ENCODE results near the gene TIMM10B. TPM values are rescaled to one million over a fixed set of nuclear protein-coding genes. Genes with fewer than 3 reads are reported as not detected.

Gene TIMM10B
- total and polyA plus RNA-seq, 9 of the 15 experiments (the other 6 are each of a cell fraction or from before 2014, with no cell fraction given): 43.2 to 163 (median 57.0) TPM

DNA sequence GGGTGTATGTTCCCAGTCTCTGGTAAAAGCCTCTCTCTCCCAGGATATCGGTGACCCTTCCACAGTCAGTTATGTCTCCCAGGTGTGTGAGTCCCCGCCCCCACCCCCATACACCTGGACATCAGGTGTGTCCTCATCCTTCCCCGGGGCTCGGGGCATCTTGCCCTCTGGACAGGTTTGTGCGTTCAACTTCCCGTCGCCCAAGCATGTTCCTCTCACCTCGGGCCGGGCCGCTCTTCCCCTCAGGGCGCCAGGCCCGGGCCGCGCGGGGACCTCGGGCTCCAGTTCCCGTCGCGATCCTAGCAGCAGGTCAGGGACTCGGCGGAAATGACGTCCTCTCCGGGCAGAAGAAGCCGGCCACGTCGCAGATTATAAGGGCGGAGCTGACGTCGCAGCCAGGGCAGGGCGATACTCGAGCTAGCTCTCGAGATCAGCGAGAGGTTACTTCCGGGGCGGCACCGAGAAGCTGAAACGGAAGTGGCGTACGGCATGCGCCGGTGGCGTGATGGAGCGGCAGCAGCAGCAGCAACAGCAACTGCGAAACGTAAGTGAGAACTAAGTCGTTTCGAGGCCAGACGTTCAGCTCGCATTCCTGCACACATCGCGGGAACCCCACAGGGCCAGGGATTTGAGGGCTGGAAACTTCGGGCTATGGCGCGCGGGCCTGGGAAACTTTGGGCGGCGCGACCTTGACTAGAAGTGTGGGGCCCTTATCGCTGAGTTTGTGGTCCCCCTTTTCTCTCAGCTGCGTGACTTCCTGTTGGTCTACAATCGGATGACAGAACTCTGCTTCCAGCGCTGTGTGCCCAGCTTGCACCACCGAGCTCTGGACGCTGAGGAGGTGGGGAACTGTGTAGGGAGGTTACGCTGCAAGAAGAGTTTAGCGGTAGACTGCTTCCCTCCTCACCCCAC is at the start of gene TIMM10B, which contains the start of gene ARFIP2 (continued):
- TF ChIP-seq E2F6 (IDR thresholded peaks at IDR 0.05; ENCODE audit: borderline replicate concordance in 1 of 2, extremely low read depth in 1 of 2, insufficient read depth in 1 of 2, insufficient read length in 1 of 2, low read depth in 1 of 2, low read length in 1 of 2, poor library complexity in 1 of 2, severe bottlenecking in 1 of 2): peak; percentile 55 to 71
- no peak for TF ChIP-seq ZNF780A (CRISPR knock-in tag; IDR thresholded peaks at IDR 0.05)
- TF ChIP-seq DMBX1 (CRISPR knock-in tag; IDR thresholded peaks at IDR 0.05; ENCODE audit: borderline replicate concordance): no peak
- TF ChIP-seq ZBTB17 (CRISPR knock-in tag; IDR thresholded peaks at IDR 0.05): peak; percentile 63; the same call in 1 of the 2 replicates
- peak; percentile 69; the same call in 1 of the 2 replicates for TF ChIP-seq SPI1 (IDR thresholded peaks at IDR 0.05; ENCODE audit: borderline replicate concordance, low read depth, low read length)
- no peak for TF ChIP-seq ZNF217 (CRISPR knock-in tag; IDR thresholded peaks at IDR 0.05)
- no peak for TF ChIP-seq GATAD2A (IDR thresholded peaks at IDR 0.05)
- peak; percentile 78; the same call in 1 of the 2 replicates for TF ChIP-seq BRD4 (IDR thresholded peaks at IDR 0.05)
- TF ChIP-seq ZNF175 (CRISPR knock-in tag; IDR thresholded peaks at IDR 0.05; ENCODE audit: low read depth): no peak
- TF ChIP-seq RNF219 (CRISPR knock-in tag; IDR thresholded peaks at IDR 0.05): no peak
- peak; percentile 80 for TF ChIP-seq PHF20 (IDR thresholded peaks at IDR 0.05; ENCODE audit: partially characterized antibody)
- 0 out of 2 replicates have a peak, but pooled peaks have one; percentile 20 for TF ChIP-seq CBFB (CRISPR knock-in tag; IDR thresholded peaks at IDR 0.05)
- TF ChIP-seq HNRNPH1 (optimal IDR thresholded peaks at IDR 0.05; ENCODE audit: low read depth, low read length): no peak
- TF ChIP-seq MBD2 (IDR thresholded peaks at IDR 0.05; ENCODE audit: borderline replicate concordance, low read depth): peak; percentile 66; the same call in 1 of the 2 replicates
- TF ChIP-seq HNRNPLL (IDR thresholded peaks at IDR 0.05; ENCODE audit: low read depth, low read length, poor library complexity, severe bottlenecking): peak; percentile 99
- peak; percentile 37; the same call in 1 of the 2 replicates for TF ChIP-seq ZNF24 (IDR thresholded peaks at IDR 0.05)
- TF ChIP-seq ZNF696 (CRISPR knock-in tag; conservative IDR thresholded peaks at IDR 0.05): no peak
- TF ChIP-seq TEAD4 (IDR thresholded peaks at IDR 0.05; ENCODE audit: low read length): no peak
- TF ChIP-seq TEAD4 (CRISPR knock-in tag; IDR thresholded peaks at IDR 0.05; ENCODE audit: borderline replicate concordance): no peak
- no peak for TF ChIP-seq ZNF436 (CRISPR knock-in tag; IDR thresholded peaks at IDR 0.05)
- TF ChIP-seq ZBTB2 (IDR thresholded peaks at IDR 0.05): no peak
